Ectodermal cell (in vitro differentiated cells): Measurements from ENCODE around the gene CEACAM6.

Source experiments
- H3K27ac ChIP-seq: 2 replicates; pipeline ENCODE4 v1.7.0; 2013; ENCODE audit warnings: mild to moderate bottlenecking, low read depth, low read length; ENCODE audit not compliant: insufficient read depth, poor library complexity, severe bottlenecking
- H3K27me3 ChIP-seq: 2 replicates; pipeline ENCODE4 v1.7.0; 2013; ENCODE audit warnings: mild to moderate bottlenecking, low read length; ENCODE audit not compliant: insufficient read depth, control insufficient read depth, poor library complexity, severe bottlenecking
- H3K36me3 ChIP-seq: one replicate; pipeline ENCODE4 v1.7.0; 2013; ENCODE audit warnings: low read length; ENCODE audit not compliant: control insufficient read depth, insufficient read depth
- H3K4me1 ChIP-seq: one replicate; pipeline ENCODE4 v1.7.0; 2013; ENCODE audit warnings: low read length; ENCODE audit not compliant: control insufficient read depth, insufficient read depth
- H3K4me3 ChIP-seq: 2 replicates; pipeline ENCODE4 v1.7.0; 2013; ENCODE audit warnings: low read depth, low read length, control low read depth; ENCODE audit not compliant: insufficient read depth
- H3K9me3 ChIP-seq: 2 replicates; pipeline ENCODE4 v1.7.0; 2013; ENCODE audit warnings: mild to moderate bottlenecking, low read length, moderate library complexity; ENCODE audit not compliant: control insufficient read depth
- WGBS, 2 experiments: methylation state at CpG; one replicate each; pipeline ENCODE4 v1.1.7; 2013; ENCODE audit warnings: missing lambda C conversion rate in 2 of 2; 5-methylcytosine and 5-hydroxymethylcytosine counted together

The CEACAM6 gene

GRCh38 chr19:41807176-41807575, 51.8 kb downstream of the CEACAM6 start:
- H3K4me1 ChIP-seq = peaks cover 6% of the 10 kb centered on the region
- no peaks in the 10 kb centered on the region for H3K9me3 ChIP-seq
- H3K27me3 ChIP-seq = no peaks in the 10 kb centered on the region
- no peak overlapping the region for H3K27ac ChIP-seq
- no peaks in the 10 kb centered on the region for H3K36me3 ChIP-seq
- 89 to 90% methylated on average over 3 of the region's 3 CpGs for WGBS, 2 experiments
- no peak overlapping the region for H3K4me3 ChIP-seq

- H3K9me3 ChIP-seq = no peaks in the 10 kb centered on the region
- no peak overlapping the region for H3K4me3 ChIP-seq
- no peaks in the 10 kb centered on the region for H3K4me1 ChIP-seq
- no peak overlapping the region for H3K27ac ChIP-seq
- WGBS, 2 experiments = 81 to 83% methylated on average over 15 to 16 of the region's 16 CpGs
- H3K36me3 ChIP-seq = no peaks in the 10 kb centered on the region
- H3K27me3 ChIP-seq = no peaks in the 10 kb centered on the region
Observed at GRCh38 chr19:41808663-41809566, 53.6 kb downstream of the CEACAM6 start.

- Histone ChIP-seq H3K27me3 (no peaks in the 10 kb centered on the region), H3K4me1 (no peaks in the 10 kb centered on the region), H3K9me3 (no peaks in the 10 kb centered on the region), H3K4me3 (no peak overlapping the region), H3K36me3 (no peaks in the 10 kb centered on the region), H3K27ac (no peak overlapping the region)
- WGBS, 2 experiments = 81 to 83% methylated on average over 4 of the region's 4 CpGs
Observed at GRCh38 chr19:41810301-41810700, 55.0 kb downstream of the CEACAM6 start.

- Histone ChIP-seq H3K9me3 (no peaks in the 10 kb centered on the region), H3K27ac (no peak overlapping the region), H3K27me3 (no peaks in the 10 kb centered on the region), H3K4me1 (no peaks in the 10 kb centered on the region), H3K36me3 (no peaks in the 10 kb centered on the region), H3K4me3 (no peak overlapping the region)
- WGBS, 2 experiments = 70 to 76% methylated on average over 3 of the region's 3 CpGs
Observed at GRCh38 chr19:41811036-41811435, 55.7 kb downstream of the CEACAM6 start.

- 60 to 78% methylated on average over 3 of the region's 3 CpGs for WGBS, 2 experiments
- no peak overlapping the region for H3K27ac ChIP-seq
- no peaks in the 10 kb centered on the region for H3K36me3 ChIP-seq
- no peaks in the 10 kb centered on the region for H3K9me3 ChIP-seq
- H3K27me3 ChIP-seq = no peaks in the 10 kb centered on the region
- no peak overlapping the region for H3K4me3 ChIP-seq
- H3K4me1 ChIP-seq = no peaks in the 10 kb centered on the region
Observed at GRCh38 chr19:41811981-41812380, 56.7 kb downstream of the CEACAM6 start.

GRCh38 chr19:41813911-41814310, 58.6 kb downstream of the CEACAM6 start:
- H3K4me3 ChIP-seq = no peak overlapping the region
- 51 to 55% methylated on average over 4 of the region's 4 CpGs for WGBS, 2 experiments

GRCh38 chr19:41815301-41815700, 60.0 kb downstream of the CEACAM6 start:
- H3K9me3 ChIP-seq = no peaks in the 10 kb centered on the region
- no peak overlapping the region for H3K27ac ChIP-seq
- H3K4me3 ChIP-seq = no peak overlapping the region
- no peaks in the 10 kb centered on the region for H3K27me3 ChIP-seq
- 63 to 79% methylated on average over 1 to 2 of the region's 4 CpGs for WGBS, 2 experiments
- no peaks in the 10 kb centered on the region for H3K4me1 ChIP-seq
- H3K36me3 ChIP-seq = no peaks in the 10 kb centered on the region

More at GRCh38 chr19:41813911-41814310, 58.6 kb downstream of the CEACAM6 start:
- Histone ChIP-seq H3K27me3 (no peaks in the 10 kb centered on the region), H3K4me1 (no peaks in the 10 kb centered on the region), H3K27ac (no peak overlapping the region), H3K9me3 (no peaks in the 10 kb centered on the region), H3K36me3 (no peaks in the 10 kb centered on the region)

GRCh38 chr19:41816761-41817160, 61.4 kb downstream of the CEACAM6 start:
- no peaks in the 10 kb centered on the region for H3K9me3 ChIP-seq
- H3K4me1 ChIP-seq = no peaks in the 10 kb centered on the region
- no peak overlapping the region for H3K4me3 ChIP-seq
- 91 to 95% methylated on average over 2 of the region's 2 CpGs for WGBS, 2 experiments
- no peaks in the 10 kb centered on the region for H3K36me3 ChIP-seq
- H3K27me3 ChIP-seq = no peaks in the 10 kb centered on the region
- no peak overlapping the region for H3K27ac ChIP-seq

- WGBS, 2 experiments = 44 to 45% methylated on average over 12 of the region's 12 CpGs
Observed at GRCh38 chr19:41821003-41821735, 65.8 kb downstream of the CEACAM6 start.

More at GRCh38 chr19:41821003-41821735, 65.8 kb downstream of the CEACAM6 start:
- no peaks in the 10 kb centered on the region for H3K36me3 ChIP-seq
- no peaks in the 10 kb centered on the region for H3K9me3 ChIP-seq
- H3K4me1 ChIP-seq = no peaks in the 10 kb centered on the region
- no peak overlapping the region for H3K27ac ChIP-seq
- H3K27me3 ChIP-seq = peaks cover 3% of the 10 kb centered on the region
- no peak overlapping the region for H3K4me3 ChIP-seq
